HEK293T (cell line): Measurements from ENCODE around the gene IFNAR1.

Experiments used
- HDGF ChIP-seq: fragments of 450-650 bp; IDR thresholded peaks from 2 replicates; pipeline ENCODE4 v1.6.1; 2017; ENCODE audit warnings: antibody characterized with exemption, borderline replicate concordance
- SUZ12 ChIP-seq: fragments of 450-650 bp; IDR thresholded peaks from 2 replicates; pipeline ENCODE4 v1.6.1; 2016; ENCODE audit warnings: mild to moderate bottlenecking

- no peak for TF ChIP-seq HDGF
- TF ChIP-seq SUZ12 = no peak
These were observed 66.9 kb downstream of the IFNAR1 start for GRCh38 chr21:33391656-33392055.
